ENCODE measurements around the gene DPPA5. TPM values are rescaled to one million over a fixed set of nuclear protein-coding genes. Genes with fewer than 3 reads are reported as not detected.
A peak's percentile ranks its signal among the peaks of the same experiment; 100 is the strongest.
"Not testable (repeated sequence)": the region's sequence is repeated elsewhere in the genome, so short reads cannot be mapped to it uniquely, and the experiment has no call there.

Gene DPPA5
- total RNA-seq, 1 donor from 2014 or later = not detected

DNA sequence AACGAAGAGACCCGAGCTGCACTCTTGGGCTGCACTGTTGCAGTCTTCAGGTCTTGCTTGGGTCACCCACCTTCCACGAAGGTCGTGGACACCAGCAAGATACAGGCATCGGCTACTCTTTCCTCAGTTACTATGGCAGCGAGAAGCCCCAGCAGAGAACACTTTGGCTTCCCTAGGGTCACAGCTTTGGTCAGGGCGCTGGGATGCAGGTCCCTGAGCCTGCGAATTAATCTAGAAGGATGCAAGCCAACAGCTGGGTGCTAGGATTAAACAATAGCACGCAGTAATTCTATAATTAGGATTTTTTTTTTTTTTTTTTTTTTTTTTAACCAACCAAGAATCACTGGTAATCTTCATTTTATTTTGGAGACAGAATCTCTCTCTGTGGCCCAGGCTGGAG is 10.5 kb upstream of the DPPA5 start:
- DNase-seq (ENCODE audit: low spot score) (no peak), ATAC-seq (no peak)

DNA sequence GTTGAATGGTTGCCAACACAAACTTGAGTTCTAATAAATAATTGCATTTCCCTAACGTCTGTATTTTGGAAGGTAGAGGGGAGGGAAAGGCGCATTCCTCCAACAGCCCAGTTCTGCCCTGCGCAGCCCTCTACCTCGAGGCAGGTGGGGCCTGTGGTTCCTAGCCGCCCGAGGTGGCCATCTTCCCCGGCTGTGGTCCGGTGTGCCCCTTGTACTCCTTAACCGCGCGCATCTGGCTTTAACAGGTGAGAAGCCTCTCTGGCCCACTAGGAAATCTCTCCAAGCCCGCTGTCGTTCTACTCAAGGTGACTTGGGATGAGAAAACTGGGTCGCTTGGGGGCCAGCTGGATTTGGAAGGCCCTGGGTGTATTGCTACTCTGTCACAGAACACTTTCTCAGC is 10.0 kb upstream of the DPPA5 start:
- no peak for DNase-seq (ENCODE audit: low spot score)
- no peak for ATAC-seq

DNA sequence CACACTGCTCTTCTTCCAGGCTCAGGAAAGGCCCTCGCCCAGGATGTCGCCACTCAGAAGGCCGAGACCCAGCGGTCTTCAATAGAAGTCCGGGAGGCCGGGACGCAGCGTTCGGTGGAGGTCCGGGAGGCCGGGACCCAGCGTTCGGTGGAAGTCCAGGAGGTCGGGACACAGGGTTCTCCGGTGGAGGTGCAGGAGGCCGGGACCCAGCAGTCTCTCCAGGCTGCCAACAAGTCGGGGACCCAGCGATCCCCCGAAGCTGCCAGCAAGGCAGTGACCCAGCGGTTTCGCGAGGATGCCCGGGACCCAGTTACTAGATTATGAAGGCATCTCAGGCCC is 9.4 kb upstream of the DPPA5 start:
- no peak for DNase-seq (ENCODE audit: low spot score)
- ATAC-seq = no peak

DNA sequence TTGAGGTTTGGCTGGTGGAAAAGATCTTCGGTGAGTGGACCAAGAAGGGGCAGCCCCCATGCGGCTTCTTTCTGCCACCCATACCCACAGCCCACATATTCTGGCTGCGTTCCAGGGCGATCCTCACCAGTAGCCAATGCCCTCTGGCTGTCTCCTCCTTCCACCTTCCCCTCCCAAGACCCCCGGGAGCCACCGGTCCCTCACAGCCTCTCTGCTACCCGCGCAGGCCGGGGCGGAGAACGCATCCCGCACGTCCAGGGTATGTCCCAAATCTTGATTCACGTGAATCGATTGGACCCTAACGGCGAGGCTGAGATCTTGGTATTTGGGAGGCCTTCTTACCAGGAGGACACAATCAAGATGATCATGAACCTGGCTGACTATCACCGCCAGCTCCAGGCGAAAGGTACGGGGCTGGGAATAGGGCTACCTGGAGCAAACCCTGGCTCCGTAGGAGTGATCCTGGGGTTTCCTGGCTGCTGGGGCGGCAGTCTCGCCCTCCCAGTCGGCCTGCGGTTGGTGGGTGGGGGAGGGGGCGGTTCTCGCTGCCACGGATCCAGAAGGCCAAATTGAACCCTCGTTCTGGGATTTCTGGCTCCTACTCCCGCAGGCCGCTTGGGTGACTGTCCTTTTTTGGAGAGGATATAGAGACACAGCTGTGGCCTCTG is 8.9 kb upstream of the DPPA5 start:
- DNase-seq (ENCODE audit: low spot score) (no peak), ATAC-seq (no peak)

DNA sequence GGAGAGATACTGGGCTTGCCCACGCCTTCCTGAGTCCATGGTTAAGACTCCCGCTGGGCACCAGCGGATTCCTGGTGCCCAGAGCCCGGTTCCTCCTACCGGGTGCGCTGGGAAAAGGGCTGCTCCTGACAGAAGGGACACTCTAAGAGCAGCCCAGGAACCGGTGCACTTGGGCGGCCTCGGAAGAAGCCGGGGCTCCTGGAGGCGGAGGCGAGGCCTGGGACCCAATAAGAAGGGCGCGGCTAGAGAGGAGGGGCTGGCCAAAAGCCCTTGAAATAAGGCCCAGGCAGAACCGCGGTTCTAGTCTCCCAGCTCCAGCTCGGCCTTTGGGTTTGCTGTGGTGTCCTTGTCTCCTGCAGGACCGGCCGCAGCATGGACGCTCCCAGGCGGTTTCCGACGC is 8.3 kb upstream of the DPPA5 start, which contains the start of gene KHDC3L:
Gene KHDC3L (plus strand): TSS at position 301 of the 400 bp plus-strand sequence. CDS start 72 bp downstream, at position 373.
- DNase-seq (ENCODE audit: low spot score) = no peak

DNA sequence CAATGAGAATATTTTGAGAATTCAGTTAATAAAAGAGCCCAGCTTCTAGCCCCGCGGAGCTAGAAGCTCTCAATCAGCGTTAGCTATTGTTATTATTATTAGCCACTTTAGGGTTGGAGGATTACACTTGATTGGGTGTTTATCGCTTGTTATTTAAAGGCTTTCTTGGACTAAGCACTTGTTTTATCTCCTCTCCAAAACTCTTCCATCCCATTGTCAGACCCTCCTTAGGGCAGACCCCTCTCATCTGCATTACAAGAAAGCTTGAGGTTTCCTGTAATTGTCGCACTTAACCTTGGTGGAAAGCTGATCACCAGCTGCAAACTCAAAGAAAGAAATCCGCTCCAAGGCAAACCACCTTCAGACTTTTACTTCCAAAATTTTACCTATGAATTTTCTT is 4.8 kb downstream of the DPPA5 start:
- DNase-seq (ENCODE audit: low spot score) = no peak

More for the DNA sequence above, 8.3 kb upstream of the DPPA5 start, which contains the start of gene KHDC3L:
- no peak for ATAC-seq

DNA sequence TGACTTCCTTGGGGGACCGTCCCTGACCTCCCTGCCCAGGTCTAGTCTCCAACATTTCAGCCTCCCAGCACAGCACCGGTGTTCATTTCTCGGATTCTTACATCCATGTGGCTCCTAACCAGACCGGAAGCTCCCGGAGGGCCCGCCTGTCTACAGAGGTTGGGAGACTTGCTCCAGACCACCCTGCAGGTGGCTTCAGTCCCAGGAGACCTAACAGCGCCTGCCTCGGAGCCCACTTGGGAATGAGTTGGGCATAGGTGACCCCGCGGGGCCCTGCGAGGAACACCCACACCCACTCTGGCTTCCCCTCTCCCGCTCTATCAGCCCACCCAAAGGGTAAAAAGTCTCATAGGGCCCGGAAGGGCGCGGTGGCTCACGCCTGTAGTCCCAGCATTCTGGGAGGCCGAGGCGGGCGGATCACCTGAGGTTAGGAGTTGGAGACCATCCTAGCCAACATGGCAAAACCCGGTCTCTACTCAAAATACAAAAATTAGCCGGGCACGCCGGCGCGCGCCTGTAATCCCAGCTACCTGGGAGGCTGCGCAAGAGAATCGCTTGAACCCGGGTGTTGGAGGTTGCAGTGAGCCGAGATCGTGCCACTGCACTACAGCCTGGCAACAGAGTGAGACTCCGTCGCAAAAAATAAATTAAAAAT is 5.4 kb downstream of the DPPA5 start:
- no peak for ATAC-seq
- DNase-seq (ENCODE audit: low spot score) = no peak

More for the DNA sequence above, 4.8 kb downstream of the DPPA5 start:
- ATAC-seq = no peak

DNA sequence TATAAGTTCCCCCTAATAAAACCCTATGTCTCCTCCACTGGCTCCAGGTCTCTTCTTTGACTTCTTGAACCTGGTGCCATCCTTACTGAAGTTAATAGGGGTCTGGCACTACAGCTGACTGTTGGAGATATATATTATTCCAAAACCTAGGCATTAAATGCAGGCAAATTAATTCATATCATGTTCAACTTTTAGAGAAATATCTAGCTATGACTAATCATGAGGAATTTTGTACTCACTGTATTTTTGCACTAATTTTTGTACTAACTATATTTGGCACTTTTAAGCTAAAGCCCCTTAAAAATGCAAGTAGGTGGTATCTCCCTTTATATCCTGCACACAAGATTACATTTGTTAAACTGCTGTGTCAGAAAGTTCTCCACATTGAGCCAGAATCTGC is 10.9 kb downstream of the DPPA5 start:
- ATAC-seq (no peak), DNase-seq (ENCODE audit: low spot score) (no peak)

DNA sequence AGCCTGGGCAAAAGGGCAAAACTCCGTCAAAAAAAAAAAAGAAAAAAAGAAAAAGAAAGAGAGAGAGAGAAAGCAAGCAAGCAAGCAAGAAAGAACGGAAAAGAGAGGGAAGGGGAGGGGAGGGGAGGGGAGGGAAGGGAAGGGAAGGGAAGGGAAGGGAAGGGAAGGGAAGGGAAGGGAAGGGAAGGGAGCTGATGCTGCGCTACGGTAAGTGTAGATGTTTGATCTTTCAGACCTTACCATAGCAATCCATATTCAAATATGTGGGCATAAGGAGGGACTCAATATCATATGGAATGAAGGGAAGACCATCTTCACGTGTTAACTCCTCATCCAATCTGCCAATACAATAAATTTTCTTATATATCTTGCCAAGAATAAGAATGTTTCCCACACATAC is 11.9 kb downstream of the DPPA5 start:
- ATAC-seq (no peak), DNase-seq (ENCODE audit: low spot score) (no peak)

DNA sequence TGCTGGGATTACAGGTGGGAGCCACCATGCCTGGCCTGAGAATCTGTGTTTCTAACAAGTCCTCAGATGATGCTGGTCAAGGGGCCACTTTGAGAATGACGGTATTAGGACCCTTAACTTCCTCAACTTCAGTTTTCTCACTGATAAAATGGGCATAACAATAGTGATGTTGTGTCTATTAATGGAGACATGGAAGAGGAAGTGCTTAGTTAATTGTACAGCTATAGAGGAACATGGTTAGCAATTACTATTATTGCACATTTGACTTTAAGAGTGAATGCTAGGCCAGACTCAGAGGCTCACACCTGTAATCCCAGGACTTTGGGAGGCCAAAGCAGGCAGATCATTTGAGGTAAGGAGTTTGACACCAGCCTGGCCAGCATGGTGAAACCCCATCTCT is 12.7 kb downstream of the DPPA5 start:
- ATAC-seq = no peak
- no peak for DNase-seq (ENCODE audit: low spot score)

DNA sequence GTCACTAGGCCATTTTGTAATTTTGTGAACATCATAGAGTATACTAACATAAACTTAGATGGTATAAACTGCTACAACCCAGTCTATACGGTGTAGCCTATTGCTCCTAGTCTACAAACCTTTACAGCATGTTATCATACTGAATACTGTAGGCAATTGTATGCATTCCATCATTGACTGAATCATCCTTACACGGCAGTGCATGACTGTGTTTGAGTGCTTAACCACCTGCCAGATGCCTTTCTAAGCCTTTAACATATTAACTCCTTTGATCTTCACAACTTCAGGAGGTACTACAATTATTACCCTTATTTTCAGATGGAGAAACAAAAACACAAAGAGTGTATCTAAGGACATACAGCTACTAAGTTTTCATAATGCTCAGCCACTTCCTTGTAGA is 14.0 kb downstream of the DPPA5 start:
- no peak for ATAC-seq
- DNase-seq (ENCODE audit: low spot score) = no peak

DNA sequence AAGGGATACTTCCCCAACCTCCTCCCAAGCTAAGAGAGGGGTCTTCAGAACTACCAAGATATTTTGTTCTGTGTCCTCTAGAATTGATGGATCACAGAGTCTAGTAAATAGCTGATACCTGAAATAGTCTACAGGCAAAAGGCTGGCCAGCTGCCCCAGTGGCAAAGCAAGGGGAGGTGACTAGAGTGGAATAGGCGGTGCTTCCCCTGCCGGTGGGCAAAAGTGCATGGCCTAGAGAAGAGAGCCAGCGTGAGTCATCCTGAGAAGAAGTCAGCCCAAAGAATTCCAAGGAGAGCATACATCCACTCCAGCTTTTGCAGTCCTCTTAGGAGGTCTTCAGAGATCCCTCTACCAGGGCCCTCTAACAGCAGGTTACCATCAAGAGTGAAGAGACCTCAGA is 14.7 kb downstream of the DPPA5 start:
- no peak for DNase-seq (ENCODE audit: low spot score)
- no peak for ATAC-seq

DNA sequence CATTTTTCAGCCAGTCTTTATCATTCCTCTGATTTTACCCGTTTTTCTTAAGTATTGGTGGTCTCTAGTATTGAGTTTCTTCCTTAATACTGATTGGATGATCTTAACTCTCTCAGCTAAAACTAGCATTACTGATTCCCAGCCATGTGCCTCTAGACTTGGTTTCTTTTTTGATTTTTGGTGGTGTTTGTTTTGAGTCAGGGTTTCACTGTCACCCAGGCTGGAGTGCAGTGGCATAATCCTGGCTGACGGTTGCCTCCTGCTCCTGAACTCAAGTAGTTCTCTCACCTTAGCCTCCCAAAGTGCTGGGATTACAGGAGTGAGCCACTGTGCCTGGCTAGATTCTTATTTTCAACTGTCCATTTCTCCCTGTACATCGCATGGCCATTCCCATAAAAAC is 24.9 kb downstream of the DPPA5 start:
- ATAC-seq = no peak
- no peak for DNase-seq (ENCODE audit: low spot score)

DNA sequence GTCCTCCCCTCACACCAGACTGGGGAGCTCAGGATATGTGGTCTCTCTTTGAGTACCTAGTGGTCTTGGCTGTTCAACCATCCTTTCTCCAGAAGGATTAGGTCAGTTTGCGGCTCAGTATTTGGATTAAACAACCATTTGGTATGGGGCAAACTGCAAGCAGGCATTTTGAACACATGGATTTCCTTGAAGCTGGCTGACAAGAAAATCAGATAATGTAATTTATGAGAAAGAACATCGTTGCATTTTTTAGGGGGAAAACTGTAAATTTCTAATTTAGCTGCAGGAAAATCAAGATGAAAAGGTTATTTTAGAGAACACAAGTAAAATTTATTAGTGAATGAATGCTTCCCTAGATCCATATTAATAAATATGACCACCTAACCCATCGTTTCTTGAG is 25.3 kb downstream of the DPPA5 start:
- DNase-seq (ENCODE audit: low spot score) = no peak
- ATAC-seq = no peak

DNA sequence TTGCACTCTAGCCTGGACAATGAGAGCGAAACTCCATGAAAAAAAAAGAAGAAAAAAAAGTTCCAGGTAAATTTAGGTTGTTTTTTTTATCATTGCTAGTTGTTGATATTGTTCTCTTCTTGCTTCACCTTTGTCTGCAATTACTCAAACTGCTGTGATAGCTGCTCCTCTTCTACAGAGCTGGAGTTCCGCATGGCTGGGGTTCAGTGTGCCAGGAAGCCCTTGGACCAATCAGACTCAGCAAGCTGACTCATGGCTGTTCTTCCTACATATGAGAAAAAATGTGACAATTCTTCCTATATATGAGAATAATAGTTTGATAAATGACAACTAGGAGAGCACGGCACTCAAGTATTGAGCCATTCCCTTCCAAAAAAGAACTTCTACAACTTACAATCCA is 28.4 kb downstream of the DPPA5 start:
- no peak for DNase-seq (ENCODE audit: low spot score)

DNA sequence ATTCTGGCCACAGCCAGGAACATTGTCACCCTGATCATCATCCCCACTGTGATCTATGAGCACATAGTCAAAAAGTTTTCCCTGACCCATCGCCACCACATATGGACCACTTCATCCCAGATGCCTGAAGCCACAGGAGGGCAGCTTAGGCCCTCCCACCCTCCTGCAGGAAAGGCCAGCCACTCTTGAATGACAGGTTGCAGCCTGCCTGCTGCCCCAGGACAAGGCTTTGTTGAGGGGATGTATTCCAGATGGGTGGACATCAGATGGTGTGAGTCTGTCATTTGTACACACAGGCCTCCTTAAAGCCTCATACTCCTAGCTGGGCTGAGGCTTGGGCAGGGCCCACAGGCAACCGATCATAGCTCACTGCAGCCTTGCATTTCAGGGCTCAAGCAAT is 30.8 kb downstream of the DPPA5 start:
- ATAC-seq (no peak), DNase-seq (ENCODE audit: low spot score) (no peak)

More for the DNA sequence above, 28.4 kb downstream of the DPPA5 start:
- no peak for ATAC-seq

DNA sequence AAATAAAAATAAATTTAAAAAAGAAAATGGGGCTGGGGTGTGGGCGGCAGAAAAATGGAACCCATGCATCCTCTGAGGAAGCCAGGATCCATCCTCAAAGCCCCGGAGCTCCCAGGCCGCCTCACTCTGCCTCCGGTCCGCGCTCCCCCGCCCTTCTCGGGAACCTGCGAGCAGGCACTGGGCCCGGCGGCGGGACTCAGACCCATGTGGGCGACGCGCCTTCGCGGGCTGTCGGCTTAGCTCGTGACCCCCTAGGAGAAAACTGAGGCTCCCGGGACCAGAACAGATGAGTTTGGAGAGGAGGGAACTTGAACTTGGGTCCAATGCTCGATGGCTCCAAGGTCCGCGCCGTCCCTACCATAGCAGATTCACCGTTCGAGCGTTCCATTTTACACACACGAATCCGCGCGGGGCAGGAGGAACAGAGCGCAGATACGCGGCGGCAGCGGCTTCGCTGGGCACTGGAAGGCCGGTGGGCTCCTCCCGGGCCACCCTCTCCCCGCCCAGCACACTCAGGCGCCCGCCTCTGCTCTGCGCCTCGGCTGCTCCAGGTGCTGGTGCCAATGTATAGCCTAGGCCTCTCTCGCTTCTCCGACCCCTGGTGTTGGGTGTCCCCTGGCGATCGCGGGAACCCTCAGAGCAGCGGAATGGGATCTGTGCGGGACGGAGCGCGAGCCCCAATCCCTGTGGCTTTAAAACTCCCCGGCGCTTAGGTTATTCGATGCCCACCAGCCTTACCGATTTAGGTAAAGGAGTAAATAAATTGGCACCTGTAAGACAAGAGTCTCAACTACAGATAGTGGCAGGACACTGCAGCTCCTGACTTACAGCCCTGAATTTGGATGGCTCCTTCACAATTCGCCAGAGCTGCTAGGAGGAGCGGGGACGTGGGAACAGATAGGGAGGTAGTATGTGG is 39.2 kb downstream of the DPPA5 start:
- ATAC-seq (no peak), DNase-seq (ENCODE audit: low spot score) (no peak)

DNA sequence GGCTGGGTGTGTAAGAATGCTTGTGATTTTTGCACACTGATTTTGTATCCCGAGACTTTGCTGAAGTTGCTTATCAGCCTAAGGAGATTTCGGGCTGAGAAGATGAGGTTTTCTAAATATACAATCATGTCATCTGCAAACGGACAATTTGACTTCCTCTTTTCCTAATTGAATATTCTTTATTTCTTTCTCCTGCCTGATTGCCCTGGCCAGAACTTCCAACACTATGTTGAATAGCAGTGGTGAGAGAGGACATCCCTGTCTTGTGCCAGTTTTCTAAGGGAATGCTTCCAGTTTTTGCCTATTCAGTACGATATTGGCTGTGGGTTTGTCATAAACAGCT is 43.6 kb downstream of the DPPA5 start:
- DNase-seq (ENCODE audit: low spot score); ATAC-seq: not testable (repeated sequence)

DNA sequence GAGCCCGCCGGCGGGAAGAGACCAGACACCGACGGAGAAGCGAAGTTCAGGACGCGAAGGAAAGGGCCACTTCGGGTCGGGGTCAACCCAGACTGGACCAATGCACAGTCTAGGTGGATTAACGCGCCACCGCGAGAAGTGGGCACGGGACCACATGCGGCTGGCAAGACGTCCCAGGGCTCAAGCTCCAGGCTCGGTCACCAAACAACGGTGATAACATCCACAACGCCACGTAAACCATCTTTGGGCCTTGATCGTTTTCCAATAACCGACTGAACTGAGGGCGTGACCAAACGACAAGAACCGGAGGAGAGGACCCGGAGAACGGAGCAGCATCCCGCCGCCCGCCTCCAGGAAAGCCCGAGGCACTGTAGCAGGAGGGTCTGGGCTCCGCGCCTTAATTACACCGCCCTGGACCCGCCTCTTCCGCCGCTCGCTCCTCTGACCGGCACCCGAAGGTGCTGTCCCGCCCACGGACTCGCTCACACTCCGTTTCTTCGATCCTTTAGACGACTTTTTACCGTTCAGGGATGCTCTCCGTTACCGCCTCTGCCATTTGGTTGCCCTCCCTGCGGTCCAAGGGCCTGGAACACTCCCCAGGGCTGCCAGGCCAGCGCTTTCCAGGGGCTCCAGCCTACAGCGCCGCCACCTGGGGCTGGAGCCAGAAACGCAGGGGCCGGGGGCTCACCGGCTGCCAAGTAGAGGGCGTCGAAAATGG is 44.1 kb downstream of the DPPA5 start:
- ATAC-seq (peak; percentile 40), DNase-seq (ENCODE audit: low spot score) (no peak)

DNA sequence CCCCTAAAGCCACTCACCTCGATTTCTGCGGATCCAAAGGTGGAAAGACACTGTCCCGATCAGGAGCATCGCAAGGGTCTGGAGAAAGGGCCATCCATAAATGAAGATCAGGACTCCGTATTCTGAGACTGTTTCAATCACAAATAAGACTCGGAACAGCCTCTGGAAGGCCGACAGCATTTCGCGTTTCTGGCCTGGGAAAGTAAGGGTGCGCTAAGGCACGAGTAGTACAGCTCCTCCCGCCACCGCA is 44.6 kb downstream of the DPPA5 start:
- no peak for ATAC-seq
- DNase-seq (ENCODE audit: low spot score) = no peak

DNA sequence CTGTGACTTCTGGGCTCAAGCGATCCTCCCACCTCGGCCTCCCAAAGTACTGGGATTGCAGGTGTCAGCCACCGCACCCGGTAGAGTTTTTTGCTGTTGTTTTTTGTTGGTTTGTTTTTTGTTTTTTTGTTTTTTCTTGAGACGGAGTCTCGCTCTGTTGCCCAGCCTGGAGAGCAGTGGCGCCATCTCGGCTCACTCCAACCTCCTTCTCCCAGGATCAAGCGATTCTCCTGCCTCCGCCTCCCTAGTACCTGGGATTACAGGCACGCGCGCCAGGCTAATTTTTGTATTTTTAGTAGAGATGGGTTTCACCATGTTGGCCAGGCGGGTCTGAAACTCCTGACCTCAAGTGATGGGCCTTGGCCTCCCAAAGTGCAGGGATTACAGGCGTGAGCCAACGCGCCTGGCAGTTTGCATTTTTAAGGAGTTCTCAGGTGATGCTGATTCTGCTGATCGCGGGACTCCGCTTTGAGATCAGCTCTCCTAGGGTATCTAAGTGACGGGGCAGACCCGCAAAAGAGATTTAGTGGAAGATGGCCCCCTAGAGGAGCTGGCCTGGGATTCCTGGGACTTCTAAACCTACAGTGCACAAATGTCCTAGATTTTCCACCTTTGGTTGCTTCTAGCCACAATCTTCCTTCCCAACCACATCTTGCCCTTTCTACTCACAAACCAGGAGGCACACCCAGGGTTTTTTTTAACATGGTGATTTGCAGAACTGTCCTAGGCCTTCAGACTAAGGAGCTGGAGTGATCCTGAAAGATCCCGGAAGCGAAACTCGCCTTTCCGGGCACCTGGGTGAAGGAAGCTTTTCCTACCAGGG is 45.2 kb downstream of the DPPA5 start:
- DNase-seq (ENCODE audit: low spot score) (no peak), ATAC-seq (no peak)

Measured in left lobe of liver (tissue), 2 donors.